ENCODE results near the gene ARAP1. TPM values are rescaled to one million over a fixed set of nuclear protein-coding genes. Genes with fewer than 3 reads are reported as not detected.

ARAP1 gene
- total RNA-seq, 6 experiments from 2014 or later, result 32.9 to 76.7 (median 41.2) TPM

DNA sequence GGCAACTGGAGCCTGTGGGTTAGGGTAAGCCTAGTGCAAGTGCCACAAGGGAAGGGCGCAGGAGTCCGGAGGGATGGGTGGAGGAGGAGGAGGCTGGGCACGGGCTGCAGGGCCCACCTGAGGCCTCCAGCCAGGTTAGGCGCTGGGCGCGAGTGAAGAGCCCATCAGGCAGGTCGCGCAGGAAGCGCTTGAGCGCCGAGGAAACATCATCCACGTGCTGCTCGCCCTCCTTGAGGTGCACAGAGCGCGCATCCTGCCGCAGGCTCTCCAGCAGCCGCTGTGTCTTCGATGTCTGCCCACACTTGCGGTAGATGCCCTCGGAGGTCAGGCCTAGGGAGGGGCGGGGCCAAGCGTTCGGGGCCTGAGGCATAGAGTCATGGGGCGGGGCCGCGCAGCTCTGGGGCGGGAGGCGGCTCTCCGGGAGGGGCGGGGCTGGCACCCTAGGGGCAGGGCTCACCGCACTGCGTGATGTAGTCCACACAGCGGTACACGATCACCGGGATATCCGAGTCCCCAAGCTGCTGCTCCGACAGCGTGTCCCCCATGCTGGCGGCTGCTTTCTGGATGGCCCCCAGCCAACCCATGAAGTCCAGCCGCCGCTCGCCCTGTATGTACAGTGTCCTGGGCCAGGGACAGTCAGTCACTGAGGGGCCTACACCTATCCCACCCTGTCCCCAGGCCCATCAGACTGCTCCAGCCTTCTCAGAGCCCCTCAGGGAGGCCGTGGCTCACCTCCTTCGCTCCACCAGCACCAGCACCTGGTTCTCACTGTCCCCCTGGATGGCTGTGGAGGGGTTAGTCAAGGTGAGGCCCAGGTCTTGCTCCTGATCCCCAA, 55.1 kb downstream of the ARAP1 start:
- no peaks in the 10 kb centered on the region for H3K27me3 ChIP-seq
- no peak overlapping the region for H3K27ac ChIP-seq
- H3K4me1 ChIP-seq, result no peaks in the 10 kb centered on the region
- ATAC-seq (peak; percentile 10 to 29 (median 15)), DNase-seq (peak in 1 of 3 donors; percentile 31)
- WGBS (ENCODE audit: insufficient coverage, low coverage, low lambda C conversion rate, missing lambda C conversion rate), result no CpG with 5 or more reads among the region's 44 CpGs
- no peak for TF ChIP-seq POLR2A (IDR thresholded peaks at IDR 0.05)
- TF ChIP-seq, protein P1, sequence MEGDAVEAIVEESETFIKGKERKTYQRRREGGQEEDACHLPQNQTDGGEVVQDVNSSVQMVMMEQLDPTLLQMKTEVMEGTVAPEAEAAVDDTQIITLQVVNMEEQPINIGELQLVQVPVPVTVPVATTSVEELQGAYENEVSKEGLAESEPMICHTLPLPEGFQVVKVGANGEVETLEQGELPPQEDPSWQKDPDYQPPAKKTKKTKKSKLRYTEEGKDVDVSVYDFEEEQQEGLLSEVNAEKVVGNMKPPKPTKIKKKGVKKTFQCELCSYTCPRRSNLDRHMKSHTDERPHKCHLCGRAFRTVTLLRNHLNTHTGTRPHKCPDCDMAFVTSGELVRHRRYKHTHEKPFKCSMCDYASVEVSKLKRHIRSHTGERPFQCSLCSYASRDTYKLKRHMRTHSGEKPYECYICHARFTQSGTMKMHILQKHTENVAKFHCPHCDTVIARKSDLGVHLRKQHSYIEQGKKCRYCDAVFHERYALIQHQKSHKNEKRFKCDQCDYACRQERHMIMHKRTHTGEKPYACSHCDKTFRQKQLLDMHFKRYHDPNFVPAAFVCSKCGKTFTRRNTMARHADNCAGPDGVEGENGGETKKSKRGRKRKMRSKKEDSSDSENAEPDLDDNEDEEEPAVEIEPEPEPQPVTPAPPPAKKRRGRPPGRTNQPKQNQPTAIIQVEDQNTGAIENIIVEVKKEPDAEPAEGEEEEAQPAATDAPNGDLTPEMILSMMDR (IDR thresholded peaks at IDR 0.05), result no peak
- no peaks in the 10 kb centered on the region for H3K9me3 ChIP-seq
- intact Hi-C loops (cut with DNase I), result no loop called here
- no peak overlapping the region for H3K4me3 ChIP-seq
- H3K36me3 ChIP-seq, result peaks cover 0 to 91% (median 37%) of the 10 kb centered on the region in 4 donors

DNA sequence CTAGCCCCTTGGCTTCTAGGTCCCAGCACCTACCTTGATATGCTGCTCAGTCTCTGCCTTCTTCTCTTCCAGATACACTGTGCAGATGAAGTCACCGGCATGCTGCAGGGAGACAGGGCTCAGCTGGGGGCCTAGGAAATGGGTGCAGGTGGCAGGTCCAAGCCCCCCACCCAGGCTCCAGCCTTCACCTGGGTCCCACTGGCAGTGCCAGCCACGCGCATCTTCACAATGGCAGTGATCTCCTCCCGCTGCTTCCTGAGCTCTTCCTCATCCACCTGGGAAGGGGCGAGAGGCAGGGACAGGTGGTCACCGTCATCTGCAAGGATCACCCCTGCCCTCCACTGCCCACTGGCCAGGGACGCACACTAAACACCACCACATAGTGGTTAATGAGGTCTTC, 56.9 kb downstream of the ARAP1 start:
- DNase-seq (no peak), ATAC-seq (no peak)
- intact Hi-C loops (cut with DNase I), result no loop called here
- Histone ChIP-seq H3K27ac (no peak overlapping the region), H3K9me3 (no peaks in the 10 kb centered on the region), H3K27me3 (no peaks in the 10 kb centered on the region), H3K36me3 (peaks cover 0 to 91% (median 39%) of the 10 kb centered on the region in 4 donors), H3K4me3 (no peak overlapping the region), H3K4me1 (no peaks in the 10 kb centered on the region)
- TF ChIP-seq, protein P1 (IDR thresholded peaks at IDR 0.05), result no peak
- no peak for TF ChIP-seq POLR2A (IDR thresholded peaks at IDR 0.05)
- WGBS (ENCODE audit: insufficient coverage, low coverage, low lambda C conversion rate, missing lambda C conversion rate), result no CpG with 5 or more reads among the region's 7 CpGs

DNA sequence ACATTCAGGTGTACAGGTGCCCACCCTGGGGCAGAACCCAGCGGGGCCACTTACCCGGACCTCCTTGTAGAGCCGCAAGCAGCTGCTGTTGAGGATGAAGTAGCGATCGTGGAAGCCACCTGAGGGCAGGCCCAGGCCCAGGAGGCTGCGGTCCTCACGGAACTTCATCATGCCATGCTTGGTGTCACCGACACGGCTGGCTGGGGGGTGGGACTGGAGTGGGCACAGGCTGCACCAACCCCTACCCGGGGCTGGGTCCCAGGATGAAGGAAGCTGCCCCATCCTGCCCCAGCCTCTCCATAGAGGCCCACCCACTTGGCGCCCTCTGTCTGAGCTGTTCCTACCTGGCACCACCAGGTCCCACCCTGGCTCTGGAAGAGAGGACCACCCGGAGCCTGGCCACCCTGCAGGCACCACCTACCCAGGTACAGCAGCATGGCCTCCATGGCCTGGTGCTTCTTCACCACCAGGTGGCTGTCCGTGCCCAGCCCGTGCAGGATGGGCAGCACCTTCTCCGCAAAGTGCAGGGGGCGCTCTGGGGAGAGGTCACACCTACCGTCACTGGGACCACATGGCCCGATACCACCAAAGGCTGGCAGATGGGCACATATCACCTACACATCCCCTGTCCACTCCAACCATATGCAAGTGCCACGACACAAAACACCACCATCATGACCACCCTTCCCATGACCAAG, 58.8 kb downstream of the ARAP1 start:
- Histone ChIP-seq H3K36me3 (peaks cover 0 to 86% (median 34%) of the 10 kb centered on the region in 4 donors), H3K4me3 (no peak overlapping the region), H3K4me1 (no peaks in the 10 kb centered on the region), H3K27ac (no peak overlapping the region), H3K9me3 (no peaks in the 10 kb centered on the region), H3K27me3 (no peaks in the 10 kb centered on the region)
- TF ChIP-seq, protein P1 (IDR thresholded peaks at IDR 0.05), result peak in 1 of 4 donors; percentile 17
- no peak for TF ChIP-seq POLR2A (IDR thresholded peaks at IDR 0.05)
- DNase-seq (no peak), ATAC-seq (no peak)
- intact Hi-C loops (cut with DNase I), result no loop called here
- WGBS (ENCODE audit: insufficient coverage, low coverage, low lambda C conversion rate, missing lambda C conversion rate), result 93% methylated on average over 5 of the region's 19 CpGs

DNA sequence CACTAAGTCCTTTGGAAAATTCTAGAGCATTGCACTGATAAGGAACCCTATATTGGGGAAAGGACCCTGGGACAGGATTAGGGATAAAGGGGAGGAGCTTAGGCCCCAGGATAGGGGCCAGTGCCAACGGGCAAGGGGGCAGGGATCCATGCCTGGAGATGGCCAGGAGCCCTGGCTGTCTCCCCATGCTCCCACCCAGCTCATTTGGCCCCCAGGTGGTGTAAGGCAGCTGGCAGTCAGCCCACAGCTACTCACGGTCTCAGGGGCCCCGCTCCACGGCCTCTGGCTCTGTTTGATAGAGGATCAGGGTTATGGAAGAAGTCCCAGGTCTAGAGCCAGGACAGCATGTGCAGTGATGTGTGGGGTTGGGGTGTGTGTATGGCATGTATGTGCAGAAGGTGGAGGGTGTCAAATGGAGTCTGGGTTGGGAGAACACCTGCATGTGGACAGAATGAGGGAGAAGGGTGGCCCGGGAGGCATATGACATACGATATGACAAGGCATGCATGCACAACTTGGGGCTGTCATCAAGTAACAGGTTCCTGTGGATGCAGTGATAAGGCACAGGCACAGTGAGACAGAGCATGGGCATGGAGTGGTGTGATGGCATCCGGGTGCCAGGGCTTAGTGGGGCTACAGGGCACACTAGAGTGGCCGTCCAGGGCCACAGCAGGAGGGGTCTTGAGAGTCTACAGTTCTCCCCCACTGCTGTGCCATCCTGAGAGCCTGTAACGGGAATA, 59.5 kb downstream of the ARAP1 start:
- peaks cover 0 to 86% (median 37%) of the 10 kb centered on the region in 4 donors for H3K36me3 ChIP-seq
- WGBS (ENCODE audit: insufficient coverage, low coverage, low lambda C conversion rate, missing lambda C conversion rate), result 69% methylated on average over 5 of the region's 9 CpGs

More for the DNA sequence above, 59.5 kb downstream of the ARAP1 start:
- TF ChIP-seq POLR2A (IDR thresholded peaks at IDR 0.05), result no peak
- TF ChIP-seq, protein P1 (IDR thresholded peaks at IDR 0.05), result no peak
- Histone ChIP-seq H3K27ac (no peak overlapping the region), H3K4me3 (no peak overlapping the region), H3K27me3 (no peaks in the 10 kb centered on the region), H3K4me1 (no peaks in the 10 kb centered on the region), H3K9me3 (no peaks in the 10 kb centered on the region)
- no peak for DNase-seq
- no peak for ATAC-seq
- intact Hi-C loops (cut with DNase I), result no loop called here
